WTC11 (cell line): Measurements from ENCODE around the gene TRIM50. TPM values are rescaled to one million over a fixed set of nuclear protein-coding genes. Genes with fewer than 3 reads are reported as not detected.

Experiments
- ATAC-seq: fragments of 200-7000 bp; cut with Tn5 transposase; 2 replicates; pipeline ENCODE4 v1.10.0; 2021; ENCODE audit warnings: mild to moderate bottlenecking, moderate library complexity
- CTCF ChIA-PET: fragments of 300-600 bp; sonication (Branson Sonifier 250); formaldehyde crosslinking; loops from one replicate; lab custom pipeline; 2021; ENCODE audit warnings: antibody characterized with exemption; lab: Charles Lee
- POLR2A ChIA-PET: fragments of 350-600 bp; sonication (Branson Sonifier 250); formaldehyde crosslinking; loops from one replicate; lab custom pipeline; 2021; ENCODE audit warnings: antibody characterized with exemption; lab: Charles Lee
- DNase-seq: peaks from one replicate; pipeline ENCODE4 v3.0.0; 2021; ENCODE audit warnings: low spot score
- H3K27ac Mint-ChIP-seq: 2 replicates; pipeline ENCODE4 v1.8.0; 2021; ENCODE audit warnings: mixed read lengths
- H3K27me3 Mint-ChIP-seq: 2 replicates; pipeline ENCODE4 v1.8.0; 2021; ENCODE audit warnings: low read depth, mild to moderate bottlenecking, moderate library complexity, mixed read lengths
- H3K36me3 Mint-ChIP-seq: 2 replicates; pipeline ENCODE4 v1.8.0; 2021; ENCODE audit warnings: mixed read lengths
- H3K4me1 Mint-ChIP-seq: 2 replicates; pipeline ENCODE4 v1.8.0; 2022; ENCODE audit warnings: mixed read lengths
- H3K4me3 Mint-ChIP-seq: 2 replicates; pipeline ENCODE4 v1.8.0; 2021; ENCODE audit warnings: mild to moderate bottlenecking, moderate library complexity, mixed read lengths
- H3K9me3 Mint-ChIP-seq: 2 replicates; pipeline ENCODE4 v1.8.0; 2021; ENCODE audit warnings: mixed read lengths
- ATF2 ChIP-seq: sonication (generic); formaldehyde crosslinking; IDR thresholded peaks from 2 replicates; pipeline ENCODE4 v1.8.1; 2022; ENCODE audit warnings: low read depth, missing genetic modification reagents, borderline replicate concordance
- ATF6 ChIP-seq: sonication (generic); formaldehyde crosslinking; IDR thresholded peaks from 2 replicates; pipeline ENCODE4 v1.8.1; 2023; ENCODE audit warnings: mild to moderate bottlenecking, missing genetic modification reagents
- CBFB ChIP-seq: sonication (generic); formaldehyde crosslinking; IDR thresholded peaks from 2 replicates; pipeline ENCODE4 v1.8.1; 2022; ENCODE audit warnings: mild to moderate bottlenecking, low read depth, missing genetic modification reagents
- ETV6 ChIP-seq: sonication (generic); formaldehyde crosslinking; IDR thresholded peaks from 2 replicates; pipeline ENCODE4 v1.8.1; 2022; ENCODE audit warnings: mild to moderate bottlenecking, missing genetic modification reagents
- FOXP1 ChIP-seq: sonication (generic); formaldehyde crosslinking; IDR thresholded peaks from 2 replicates; pipeline ENCODE4 v1.8.0; 2022; ENCODE audit warnings: missing genetic modification reagents, mild to moderate bottlenecking, moderate library complexity, borderline replicate concordance
- HMGA2 ChIP-seq: fragments of 250-450 bp; sonication (Bioruptor Pico); IDR thresholded peaks from 2 replicates; pipeline ENCODE4 v1.4.0; 2021; ENCODE audit warnings: mild to moderate bottlenecking, moderate library complexity
- IRF1 ChIP-seq: sonication (generic); formaldehyde crosslinking; IDR thresholded peaks from 2 replicates; pipeline ENCODE4 v1.8.0; 2023; ENCODE audit warnings: missing genetic modification reagents
- JUN ChIP-seq: sonication (generic); formaldehyde crosslinking; IDR thresholded peaks from 2 replicates; pipeline ENCODE4 v1.8.0; 2023; ENCODE audit warnings: mild to moderate bottlenecking, missing genetic modification reagents
- MLX ChIP-seq: sonication (generic); formaldehyde crosslinking; IDR thresholded peaks from 2 replicates; pipeline ENCODE4 v1.8.1; 2023; ENCODE audit warnings: mild to moderate bottlenecking, missing genetic modification reagents, moderate library complexity
- NR1H2 ChIP-seq: sonication (generic); formaldehyde crosslinking; IDR thresholded peaks from 2 replicates; pipeline ENCODE4 v1.9.0; 2021; ENCODE audit warnings: mild to moderate bottlenecking, moderate library complexity, missing genetic modification reagents
- NR3C1 ChIP-seq: sonication (generic); formaldehyde crosslinking; conservative IDR thresholded peaks from 2 replicates; pipeline ENCODE4 v1.8.1; 2023; ENCODE audit warnings: low read depth, mild to moderate bottlenecking, missing genetic modification reagents
- PRDM15 ChIP-seq: sonication (generic); formaldehyde crosslinking; IDR thresholded peaks from 2 replicates; pipeline ENCODE4 v1.8.0; 2022; ENCODE audit warnings: missing genetic modification reagents
- SMAD3 ChIP-seq: sonication (generic); formaldehyde crosslinking; IDR thresholded peaks from 2 replicates; pipeline ENCODE4 v1.8.0; 2022; ENCODE audit warnings: missing genetic modification reagents, mild to moderate bottlenecking, borderline replicate concordance
- STAT6 ChIP-seq: sonication (generic); formaldehyde crosslinking; conservative IDR thresholded peaks from 2 replicates; pipeline ENCODE4 v1.8.1; 2023; ENCODE audit warnings: mild to moderate bottlenecking, low read depth, missing genetic modification reagents, moderate library complexity
- TCF7 ChIP-seq: sonication (generic); formaldehyde crosslinking; IDR thresholded peaks from 2 replicates; pipeline ENCODE4 v1.8.0; 2022; ENCODE audit warnings: mild to moderate bottlenecking, low read depth, missing genetic modification reagents, moderate library complexity
- ZNF281 ChIP-seq: sonication (generic); formaldehyde crosslinking; IDR thresholded peaks from 2 replicates; pipeline ENCODE4 v1.8.0; 2023; ENCODE audit warnings: mild to moderate bottlenecking, missing genetic modification reagents
- ZNF396 ChIP-seq: fragments of 250-450 bp; sonication (Bioruptor Pico); IDR thresholded peaks from 2 replicates; pipeline ENCODE4 v1.8.0; 2021; ENCODE audit warnings: mild to moderate bottlenecking, moderate library complexity, borderline replicate concordance
- ZNF416 ChIP-seq: fragments of 250-450 bp; sonication (Bioruptor Pico); IDR thresholded peaks from 2 replicates; pipeline ENCODE4 v1.9.0; 2021; ENCODE audit warnings: mild to moderate bottlenecking, inconsistent platforms
- ZNF423 ChIP-seq: fragments of 250-450 bp; sonication (Bioruptor Pico); IDR thresholded peaks from 2 replicates; pipeline ENCODE4 v2.1.2; 2022; ENCODE audit warnings: mild to moderate bottlenecking, moderate library complexity
- ZNF671 ChIP-seq: fragments of 250-450 bp; sonication (Bioruptor Pico); IDR thresholded peaks from 2 replicates; pipeline ENCODE4 v1.8.0; 2021; ENCODE audit warnings: mild to moderate bottlenecking
- total RNA-seq: library from RNA; stranded (reverse); gene quantifications from 3 replicates; pipeline ENCODE4 v1.2.3, GENCODE V29; 2021

TRIM50 gene
- total RNA-seq, 1 experiment from 2014 or later = 0.15 TPM

GRCh38 chr7:73338321-73338720, 10.4 kb upstream of the TRIM50 start (continued):
- TF ChIP-seq PRDM15 (CRISPR knock-in tag) (no peak), STAT6 (CRISPR knock-in tag) (no peak), ZNF671 (CRISPR knock-in tag) (no peak), ZNF396 (no peak), MLX (CRISPR knock-in tag) (no peak), JUN (CRISPR knock-in tag) (no peak)

GRCh38 chr7:73332447-73332846, 4.6 kb upstream of the TRIM50 start:
- ChIA-PET POLR2A (no interaction called here), CTCF (interaction anchor here (1.6 kb wide), 1 partner anchor 8 kb away, joined by 6 read pairs; no protein-coding TSS in a partner anchor)
- Mint-ChIP-seq H3K4me1 (peaks cover 16% of the 10 kb centered on the region), H3K9me3 (no peaks in the 10 kb centered on the region), H3K27ac (no peak overlapping the region), H3K4me3 (no peak overlapping the region), H3K36me3 (no peaks in the 10 kb centered on the region), H3K27me3 (no peaks in the 10 kb centered on the region; the same call in 1 of the 2 replicates)
- no peak for ATAC-seq
- DNase-seq = no peak
- TF ChIP-seq ZNF423 (CRISPR knock-in tag) = no peak
- no peak for TF ChIP-seq NR3C1 (CRISPR knock-in tag)
- TF ChIP-seq ETV6 (CRISPR knock-in tag) = no peak
- TF ChIP-seq TCF7 = no peak
- TF ChIP-seq MLX (CRISPR knock-in tag) = no peak
- no peak for TF ChIP-seq ATF6 (CRISPR knock-in tag)
- TF ChIP-seq SMAD3 (CRISPR knock-in tag) = no peak
- TF ChIP-seq HMGA2 (CRISPR knock-in tag) = no peak
- TF ChIP-seq ZNF281 (CRISPR knock-in tag) = no peak
- TF ChIP-seq ATF2 (CRISPR knock-in tag) = no peak
- TF ChIP-seq IRF1 (CRISPR knock-in tag) = no peak
- TF ChIP-seq FOXP1 (CRISPR knock-in tag) = no peak
- no peak for TF ChIP-seq NR1H2
- TF ChIP-seq ZNF416 (CRISPR knock-in tag) = no peak
- TF ChIP-seq CBFB (CRISPR knock-in tag) = no peak
